Measurements from ENCODE around the gene GAL.
A peak's percentile ranks its signal among the peaks of the same experiment; 100 is the strongest.

Gene GAL

GRCh38 chr11:68649851-68650555 is 34.3 kb upstream of the GAL start:
- TF ChIP-seq CTCF (IDR thresholded peaks at IDR 0.05), result no peak
- no peak overlapping the region for H3K27ac Mint-ChIP-seq
- H3K4me3 Mint-ChIP-seq, result no peak overlapping the region
- peaks cover 10% of the 10 kb centered on the region for H3K27me3 Mint-ChIP-seq (ENCODE audit: low read depth, poor library complexity)
- peaks cover 18% of the 10 kb centered on the region for H3K4me1 Mint-ChIP-seq
- H3K9me3 Mint-ChIP-seq, result peaks cover 38% of the 10 kb centered on the region
- no peak for DNase-seq
- peaks cover 7% of the 10 kb centered on the region for H3K36me3 Mint-ChIP-seq (ENCODE audit: low read depth)

- H3K27me3 Mint-ChIP-seq (ENCODE audit: low read depth, poor library complexity), result peaks cover 11% of the 10 kb centered on the region
- H3K27ac Mint-ChIP-seq, result no peak overlapping the region
- H3K4me3 Mint-ChIP-seq, result no peak overlapping the region
- peaks cover 7% of the 10 kb centered on the region for H3K36me3 Mint-ChIP-seq (ENCODE audit: low read depth)
- peaks cover 19% of the 10 kb centered on the region for H3K4me1 Mint-ChIP-seq
- DNase-seq, result no peak
- no peak for TF ChIP-seq CTCF (IDR thresholded peaks at IDR 0.05)
- peaks cover 41% of the 10 kb centered on the region for H3K9me3 Mint-ChIP-seq
Measured at GRCh38 chr11:68650801-68651200, 33.5 kb upstream of the GAL start.

- H3K4me1 Mint-ChIP-seq, result peaks cover 24% of the 10 kb centered on the region
- peaks cover 40% of the 10 kb centered on the region for H3K9me3 Mint-ChIP-seq
- peaks cover 7% of the 10 kb centered on the region for H3K36me3 Mint-ChIP-seq (ENCODE audit: low read depth)
- TF ChIP-seq CTCF (IDR thresholded peaks at IDR 0.05), result no peak
- no peak overlapping the region for H3K27ac Mint-ChIP-seq
- no peak overlapping the region for H3K4me3 Mint-ChIP-seq
- peaks cover 11% of the 10 kb centered on the region for H3K27me3 Mint-ChIP-seq (ENCODE audit: low read depth, poor library complexity)
- no peak for DNase-seq
Measured at GRCh38 chr11:68651208-68651984, 32.9 kb upstream of the GAL start.

GRCh38 chr11:68651985-68652682 is 32.2 kb upstream of the GAL start:
- TF ChIP-seq CTCF (IDR thresholded peaks at IDR 0.05), result no peak
- H3K27me3 Mint-ChIP-seq (ENCODE audit: low read depth, poor library complexity), result peaks cover 15% of the 10 kb centered on the region
- H3K27ac Mint-ChIP-seq, result peak overlapping the region; percentile 84
- H3K4me1 Mint-ChIP-seq, result peaks cover 24% of the 10 kb centered on the region
- no peak for DNase-seq
- no peak overlapping the region for H3K4me3 Mint-ChIP-seq
- H3K9me3 Mint-ChIP-seq, result peaks cover 32% of the 10 kb centered on the region
- peaks cover 5% of the 10 kb centered on the region for H3K36me3 Mint-ChIP-seq (ENCODE audit: low read depth)

GRCh38 chr11:68652683-68653156 is 31.6 kb upstream of the GAL start:
- H3K9me3 Mint-ChIP-seq, result peaks cover 26% of the 10 kb centered on the region
- peaks cover 13% of the 10 kb centered on the region for H3K27me3 Mint-ChIP-seq (ENCODE audit: low read depth, poor library complexity)
- no peaks in the 10 kb centered on the region for H3K36me3 Mint-ChIP-seq (ENCODE audit: low read depth)
- peaks cover 26% of the 10 kb centered on the region for H3K4me1 Mint-ChIP-seq
- H3K4me3 Mint-ChIP-seq, result no peak overlapping the region
- no peak for DNase-seq
- peak overlapping the region; percentile 84 for H3K27ac Mint-ChIP-seq
- no peak for TF ChIP-seq CTCF (IDR thresholded peaks at IDR 0.05)

Data from nephron progenitor cell (in vitro differentiated cells).